Mammary epithelial cell (primary cell): ENCODE data around the gene TSR1.

ENCODE experiments used
- CTCF ChIP-seq, 2 donors: IDR thresholded peaks in 1 of 2; conservative IDR thresholded peaks in 1 of 2; 2 replicates each; pipeline ENCODE4 v1.5.1; 2011 to 2012; ENCODE audit warnings: inconsistent platforms in 2 of 2, low read length in 2 of 2, mild to moderate bottlenecking in 2 of 2, control low read depth in 1 of 2, low read depth in 1 of 2; ENCODE audit not compliant: insufficient read depth in 1 of 2; ENCODE audit errors: extremely low read depth in 1 of 2
- EZH2 ChIP-seq: IDR thresholded peaks from 2 replicates; pipeline ENCODE4 v1.6.1; 2012; ENCODE audit warnings: low read length, inconsistent platforms, borderline replicate concordance

- TF ChIP-seq CTCF (conservative IDR thresholded peaks at IDR 0.05 in 1 of 2, IDR thresholded peaks at IDR 0.05 in 1 of 2; ENCODE audit: extremely low read depth in 1 of 2, insufficient read depth in 1 of 2, low read depth in 1 of 2, low read length in 2 of 2): no peak
- TF ChIP-seq EZH2: no peak
Observed at GRCh38 chr17:2357237-2357636, 21.0 kb upstream of the TSR1 start.
